ENCODE measurements around the gene PDE4B.
"Not testable (repeated sequence)": the region's sequence is repeated elsewhere in the genome, so short reads cannot be mapped to it uniquely, and the experiment has no call there.

Gene PDE4B

GRCh38 chr1:66388913-66389312 is 596.2 kb downstream of the PDE4B start:
- DNase-seq (ENCODE audit: low read depth in 2 of 2), result no peak

- no peak for DNase-seq (ENCODE audit: low read depth in 2 of 2)
These were observed 601.0 kb downstream of the PDE4B start for GRCh38 chr1:66393586-66394287.

DNA sequence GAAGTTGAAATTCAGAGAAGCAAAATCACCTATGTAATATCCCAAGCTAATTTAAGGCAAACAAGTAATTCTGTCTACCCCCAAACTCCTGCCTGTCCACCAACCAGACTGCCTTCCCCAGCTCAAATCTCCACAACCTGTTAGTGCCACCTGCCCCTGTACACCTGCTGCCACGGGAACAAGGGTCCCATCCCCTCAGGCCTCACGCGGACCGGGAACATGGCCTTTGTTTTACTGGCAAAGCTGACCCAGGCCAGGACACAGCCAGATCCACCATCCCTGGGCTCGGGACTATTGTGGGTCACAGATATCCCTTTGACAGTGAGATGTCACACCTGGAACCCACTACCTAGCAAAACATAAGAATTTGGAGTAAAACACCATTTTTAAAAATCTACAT is 601.9 kb downstream of the PDE4B start:
- no peak for DNase-seq (ENCODE audit: low read depth in 2 of 2)

DNA sequence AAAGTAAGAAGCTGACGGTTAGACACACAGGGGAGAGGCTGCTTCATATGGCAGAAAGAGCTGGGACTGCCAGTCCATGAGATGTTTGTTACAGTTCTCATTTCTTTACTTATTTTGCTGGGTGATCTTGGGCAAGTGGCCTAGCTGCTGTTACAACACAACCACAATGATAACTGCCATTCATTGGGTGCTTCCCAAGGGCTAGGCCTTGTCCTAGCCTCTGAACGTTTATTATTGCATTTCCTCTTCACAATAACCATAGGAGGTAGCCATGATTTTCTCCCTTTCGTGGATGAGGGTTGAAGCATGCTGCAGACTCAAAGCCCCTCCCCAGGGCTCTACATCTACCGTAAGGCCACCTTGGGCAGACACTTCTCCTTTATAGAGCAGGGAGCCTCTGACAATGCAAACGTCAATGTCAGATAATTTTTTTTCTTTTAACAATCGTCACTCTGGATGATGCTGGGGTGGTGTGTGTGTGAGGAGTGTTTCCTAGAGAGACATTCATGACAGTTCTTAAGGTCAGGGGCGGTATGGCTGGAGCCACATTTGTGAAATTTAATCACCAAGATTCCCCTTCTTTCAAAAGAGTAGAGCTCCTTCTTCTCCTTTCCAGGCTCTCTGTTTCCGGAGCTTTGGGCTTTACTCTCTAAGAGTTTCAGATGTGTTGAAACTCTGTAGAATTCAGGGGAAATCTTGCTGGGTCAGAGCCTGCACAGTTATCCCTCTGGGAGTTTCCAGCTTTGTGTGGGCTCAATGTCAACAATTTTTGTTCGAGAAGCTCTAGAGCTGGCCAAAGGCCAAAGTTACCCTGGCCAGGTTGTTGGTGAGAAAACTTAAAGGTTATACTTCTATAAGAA is 602.7 kb downstream of the PDE4B start:
- no peak for DNase-seq (ENCODE audit: low read depth in 2 of 2)

GRCh38 chr1:66396212-66396890 is 603.7 kb downstream of the PDE4B start:
- DNase-seq (ENCODE audit: low read depth in 2 of 2), result no peak

DNA sequence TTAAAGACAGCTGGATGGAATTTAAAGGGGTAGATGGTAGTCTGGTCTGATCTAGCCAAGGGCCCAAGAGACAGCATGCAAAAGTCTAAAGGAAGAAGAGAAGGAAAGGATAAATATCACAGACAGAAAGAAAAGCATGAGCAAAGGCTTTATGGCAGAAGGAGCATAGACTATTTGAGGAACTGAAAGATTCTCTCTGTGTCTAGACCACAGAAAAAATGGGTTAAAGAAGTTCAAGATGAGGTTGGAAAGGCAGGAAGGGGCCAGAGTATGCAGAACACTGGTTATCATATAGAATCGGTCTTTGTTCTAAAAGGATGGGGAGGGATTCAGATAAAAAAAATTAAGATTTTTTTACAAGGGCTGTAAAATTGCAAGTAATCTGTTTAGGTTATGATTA is 604.5 kb downstream of the PDE4B start:
- no peak for DNase-seq (ENCODE audit: low read depth in 2 of 2)

DNA sequence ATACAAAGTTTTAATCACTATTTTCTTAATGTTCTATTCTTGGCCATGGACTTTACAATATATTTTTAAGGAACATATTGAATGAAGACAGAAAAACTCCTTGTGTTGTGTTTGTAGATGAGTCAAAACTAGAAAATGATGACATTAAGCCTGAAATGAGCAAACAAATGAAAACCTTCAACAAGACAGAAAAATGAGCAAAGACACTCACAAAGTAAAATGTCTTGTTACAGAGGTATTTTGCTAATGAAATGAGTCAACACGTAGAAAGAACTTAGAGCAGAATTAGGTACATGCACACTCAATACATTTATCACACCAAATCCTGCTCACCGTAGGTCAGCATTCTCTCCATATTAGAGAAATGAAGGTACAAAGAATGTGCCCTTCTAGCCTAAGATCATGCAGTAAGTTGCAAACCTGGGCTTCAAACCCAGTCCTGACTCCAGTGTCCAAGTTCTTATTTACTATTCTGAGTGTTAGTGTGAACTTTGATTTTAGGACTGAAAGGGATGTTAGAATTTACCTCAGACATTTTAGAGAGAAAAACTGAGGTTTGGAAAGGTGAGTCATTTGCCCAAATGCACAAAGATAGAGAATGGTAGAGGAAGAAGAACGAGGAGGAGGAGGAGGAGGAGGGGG is 607.3 kb downstream of the PDE4B start:
- no peak for DNase-seq (ENCODE audit: low read depth in 2 of 2)

GRCh38 chr1:66400660-66401059 is 608.0 kb downstream of the PDE4B start:
- no peak for DNase-seq (ENCODE audit: low read depth in 2 of 2)

GRCh38 chr1:66401244-66401643 is 608.5 kb downstream of the PDE4B start:
- no peak for DNase-seq (ENCODE audit: low read depth in 2 of 2)

- no peak for DNase-seq (ENCODE audit: low read depth in 2 of 2)
These were observed 609.5 kb downstream of the PDE4B start for GRCh38 chr1:66402194-66402593.

DNA sequence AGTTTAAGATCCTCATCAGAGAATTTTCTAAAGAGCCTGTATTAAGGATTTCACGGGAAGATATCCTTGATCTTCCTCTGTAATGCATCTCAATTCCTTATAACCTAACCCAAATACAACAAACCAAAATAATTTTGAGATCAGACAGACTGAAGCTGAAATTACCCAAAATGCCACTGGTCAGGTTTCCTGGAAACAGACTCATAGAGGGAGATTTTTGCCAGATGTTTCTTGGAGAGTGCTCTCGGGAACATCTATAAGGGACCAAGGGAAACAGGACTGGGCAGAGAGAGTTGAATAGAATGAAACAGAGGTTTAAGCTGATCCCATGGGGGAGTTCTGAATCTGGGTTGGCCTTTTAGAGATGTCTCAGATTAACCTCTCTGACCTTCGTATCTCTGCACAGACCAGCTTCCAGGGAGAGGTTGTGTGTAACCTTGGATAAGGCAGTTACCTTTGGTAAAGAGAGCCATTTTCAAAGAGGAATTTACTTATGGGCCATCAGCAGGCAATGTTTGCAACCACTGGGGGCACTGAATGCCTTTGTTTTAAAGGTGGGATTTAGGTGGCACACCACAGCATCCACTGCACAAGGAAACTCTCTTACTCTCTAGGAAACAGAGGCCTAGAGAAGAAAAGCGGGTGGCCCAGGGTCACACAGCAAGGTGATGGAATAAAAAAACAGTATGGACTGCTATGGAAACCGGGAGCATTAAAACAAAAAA is 610.5 kb downstream of the PDE4B start:
- DNase-seq (ENCODE audit: low read depth in 2 of 2), result no peak

- DNase-seq (ENCODE audit: low read depth in 2 of 2), result no peak
These were observed 612.4 kb downstream of the PDE4B start for GRCh38 chr1:66405061-66405460.

DNA sequence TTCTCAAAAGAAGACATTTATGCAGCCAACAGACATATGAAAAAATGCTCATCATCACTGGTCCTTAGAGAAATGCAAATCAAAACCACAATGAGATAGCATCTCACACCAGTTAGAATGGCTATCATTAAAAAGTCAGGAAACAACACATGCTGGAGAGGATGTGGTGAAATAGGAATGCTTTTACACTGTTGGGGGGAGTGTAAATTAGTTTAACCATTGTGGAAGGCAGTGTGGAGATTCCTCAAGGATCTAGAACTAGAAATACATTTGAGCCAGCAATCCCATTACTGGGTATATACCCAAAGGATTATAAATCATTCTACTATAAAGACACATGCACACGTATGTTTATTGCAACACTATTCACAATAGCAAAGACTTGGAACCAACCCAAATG is 618.8 kb downstream of the PDE4B start:
- not testable (repeated sequence) for DNase-seq (ENCODE audit: low read depth in 2 of 2)

- no peak for DNase-seq (ENCODE audit: low read depth in 2 of 2)
These were observed 620.0 kb downstream of the PDE4B start for GRCh38 chr1:66412704-66413103.

DNA sequence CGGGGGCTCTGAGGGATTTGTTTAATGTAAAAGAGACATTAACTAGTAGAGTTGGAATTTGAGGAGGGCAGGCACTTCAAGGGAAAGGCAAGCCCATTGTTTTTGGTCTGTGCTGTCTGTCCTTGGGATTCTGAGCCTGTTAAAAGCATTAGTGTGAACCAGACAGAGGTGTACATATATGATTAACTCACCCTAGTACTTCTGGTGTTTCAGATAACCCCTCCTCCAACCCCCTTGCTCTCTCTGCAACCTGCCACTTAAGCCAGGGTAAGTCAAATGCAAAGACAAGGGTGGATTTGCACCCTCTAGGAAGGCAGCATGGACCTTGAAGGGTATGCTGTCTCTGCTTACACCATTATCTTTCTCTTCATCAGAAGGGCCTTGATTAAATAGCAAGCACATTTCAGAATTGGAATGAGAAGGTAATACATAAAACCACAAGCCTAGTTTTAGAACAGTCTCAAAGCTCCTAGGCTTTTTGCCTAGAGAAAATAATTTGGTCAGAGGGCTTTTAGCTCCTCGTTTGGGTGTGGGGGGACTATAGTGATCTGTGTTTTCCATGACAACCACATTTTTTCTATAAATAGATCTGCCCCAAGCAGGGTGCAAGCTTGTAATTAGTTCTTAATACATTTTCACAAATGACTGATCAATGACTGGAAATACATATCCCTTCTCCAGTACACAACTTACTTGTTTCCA is 620.6 kb downstream of the PDE4B start:
- no peak for DNase-seq (ENCODE audit: low read depth in 2 of 2)

DNA sequence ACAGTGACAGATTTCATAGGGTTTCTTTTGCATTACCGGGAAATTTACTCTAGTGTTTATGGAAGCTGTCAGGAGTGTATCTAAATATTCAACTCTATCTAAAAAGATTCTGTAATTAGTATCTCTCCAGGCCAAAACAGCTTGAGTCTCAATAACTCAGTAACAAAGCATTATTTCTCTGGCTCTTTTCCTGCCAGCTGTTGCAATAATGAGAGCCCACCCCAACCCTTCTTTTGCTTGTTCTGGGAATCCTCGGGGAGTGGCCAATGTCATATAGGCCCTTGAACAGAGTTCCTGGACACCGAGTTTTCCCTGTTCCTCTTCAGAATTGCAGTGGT is 621.1 kb downstream of the PDE4B start:
- DNase-seq (ENCODE audit: low read depth in 2 of 2), result no peak

DNA sequence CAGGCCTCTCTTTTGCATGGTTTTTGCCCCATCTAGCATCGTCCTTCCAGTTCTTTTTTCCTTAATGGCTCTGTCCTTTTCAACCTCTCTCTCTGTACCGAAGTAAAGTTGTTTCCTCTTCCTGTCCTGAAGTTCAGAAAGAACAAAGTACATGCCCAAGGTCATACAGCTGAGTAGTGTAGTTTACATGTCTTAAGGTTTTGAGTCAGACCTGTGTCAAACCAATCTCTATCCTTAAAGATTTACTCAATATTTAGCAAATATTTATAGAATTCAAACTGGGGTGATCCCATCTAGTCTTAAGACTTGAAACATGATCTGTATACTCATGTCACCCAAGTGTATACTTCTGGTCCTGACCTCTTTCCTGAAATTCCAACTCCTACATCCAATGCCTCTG is 622.6 kb downstream of the PDE4B start:
- no peak for DNase-seq (ENCODE audit: low read depth in 2 of 2)

GRCh38 chr1:66415866-66416265 is 623.2 kb downstream of the PDE4B start:
- no peak for DNase-seq (ENCODE audit: low read depth in 2 of 2)

DNA sequence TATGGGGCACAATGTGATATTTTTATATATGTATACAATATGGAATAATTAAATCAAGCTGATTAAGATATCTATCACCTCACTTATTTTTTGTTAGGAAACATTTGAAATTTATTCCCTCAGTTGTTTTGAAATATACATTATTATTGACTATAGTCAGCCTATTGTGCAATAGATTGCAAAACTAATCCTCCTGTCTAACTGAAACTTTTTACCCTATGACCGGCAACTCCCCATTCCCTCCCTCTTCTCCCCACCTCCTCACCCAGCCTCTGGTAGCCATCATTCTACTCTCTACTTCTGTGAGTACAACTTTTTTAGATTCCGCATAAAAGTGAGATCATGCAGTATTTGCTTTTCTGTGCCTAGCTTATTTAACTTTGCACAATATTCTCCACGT is 623.6 kb downstream of the PDE4B start:
- DNase-seq (ENCODE audit: low read depth in 2 of 2), result no peak

- DNase-seq (ENCODE audit: low read depth in 2 of 2), result no peak
These were observed 625.3 kb downstream of the PDE4B start for GRCh38 chr1:66418021-66418420.

GRCh38 chr1:66420171-66420570 is 627.5 kb downstream of the PDE4B start:
- DNase-seq (ENCODE audit: low read depth in 2 of 2), result not testable (repeated sequence)

Measured in fibroblast of skin of left quadriceps (primary cell).